Activated B cell treated with CpG ODN at 0.5 μM for 24 hours (primary cell): ENCODE results near the gene NAA35. TPM values are rescaled to one million over a fixed set of nuclear protein-coding genes. Genes with fewer than 3 reads are reported as not detected.

ENCODE experiments used
- ATAC-seq: fragments of 200-7000 bp; cut with Tn5 transposase; one replicate; pipeline ENCODE4 v1.10.0; 2021; ENCODE audit warnings: low read depth, mild to moderate bottlenecking, moderate library complexity
- CTCF ChIA-PET: fragments of 350-600 bp; sonication (Branson Sonifier 250); formaldehyde crosslinking; loops from one replicate; lab custom pipeline; 2021; ENCODE audit warnings: antibody characterized with exemption; lab: Charles Lee
- POLR2A ChIA-PET: fragments of 350-600 bp; sonication (Branson Sonifier 250); formaldehyde crosslinking; loops from one replicate; lab custom pipeline; 2021; ENCODE audit warnings: antibody characterized with exemption; lab: Charles Lee
- DNase-seq: peaks from one replicate; pipeline ENCODE4 v3.0.0; 2022
- H3K27ac Mint-ChIP-seq: one replicate; pipeline ENCODE4 v1.8.0; 2020; ENCODE audit warnings: mixed read lengths
- H3K27me3 Mint-ChIP-seq: one replicate; pipeline ENCODE4 v1.8.0; 2021; ENCODE audit warnings: mixed read lengths
- H3K36me3 Mint-ChIP-seq: one replicate; pipeline ENCODE4 v1.8.0; 2021; ENCODE audit warnings: low read depth, mixed read lengths
- H3K4me1 Mint-ChIP-seq: one replicate; pipeline ENCODE4 v1.8.0; 2021; ENCODE audit warnings: mixed read lengths
- H3K4me3 Mint-ChIP-seq: one replicate; pipeline ENCODE4 v1.8.0; 2020; ENCODE audit warnings: mild to moderate bottlenecking, mixed read lengths
- H3K9me3 Mint-ChIP-seq: one replicate; pipeline ENCODE4 v1.8.0; 2020; ENCODE audit warnings: mixed read lengths
- CTCF ChIP-seq: fragments of 200-600 bp; IDR thresholded peaks from one replicate; pipeline ENCODE4 v1.8.0; 2022; ENCODE audit warnings: antibody characterized with exemption, mild to moderate bottlenecking
- intact Hi-C: fragments of 100-400 bp; cut with micrococcal nuclease; formaldehyde crosslinking; loops from one replicate; pipeline ENCODE4 v1.15.1; 2024
- total RNA-seq: library from RNA; stranded (reverse); gene quantifications from 2 replicates; pipeline ENCODE4 v1.2.3, GENCODE V29; 2022

The NAA35 gene
- total RNA-seq, 1 donor from 2014 or later, result 18.9 TPM

- Mint-ChIP-seq H3K27ac (no peak overlapping the region), H3K4me1 (no peaks in the 10 kb centered on the region), H3K36me3 (no peaks in the 10 kb centered on the region), H3K27me3 (peaks cover 7% of the 10 kb centered on the region), H3K4me3 (no peak overlapping the region), H3K9me3 (no peaks in the 10 kb centered on the region)
- ATAC-seq (no peak), DNase-seq (no peak)
- POLR2A ChIA-PET, result no interaction called here
- CTCF ChIA-PET, result no interaction called here
- intact Hi-C loops, result no loop called here
- TF ChIP-seq CTCF, result no peak
Measured at GRCh38 chr9:85899388-85899787, 41.6 kb upstream of the NAA35 start.

- Mint-ChIP-seq H3K27me3 (peaks cover 7% of the 10 kb centered on the region), H3K36me3 (no peaks in the 10 kb centered on the region), H3K27ac (no peak overlapping the region), H3K4me3 (no peak overlapping the region), H3K9me3 (no peaks in the 10 kb centered on the region), H3K4me1 (no peaks in the 10 kb centered on the region)
- DNase-seq (no peak), ATAC-seq (no peak)
- POLR2A ChIA-PET, result no interaction called here
- CTCF ChIA-PET, result no interaction called here
- intact Hi-C loops, result no loop called here
- TF ChIP-seq CTCF, result no peak
Measured at GRCh38 chr9:85900504-85901201, 40.3 kb upstream of the NAA35 start.

- peaks cover 10% of the 10 kb centered on the region for H3K27me3 Mint-ChIP-seq
Measured at GRCh38 chr9:85904975-85905374, 36.0 kb upstream of the NAA35 start.

GRCh38 chr9:85905957-85906356 is 35.0 kb upstream of the NAA35 start:
- no peak for DNase-seq
- no peak for TF ChIP-seq CTCF
- POLR2A ChIA-PET, result no interaction called here
- Mint-ChIP-seq H3K27ac (no peak overlapping the region), H3K4me3 (no peak overlapping the region), H3K36me3 (no peaks in the 10 kb centered on the region), H3K4me1 (no peaks in the 10 kb centered on the region), H3K9me3 (no peaks in the 10 kb centered on the region), H3K27me3 (peaks cover 11% of the 10 kb centered on the region)
- no peak for ATAC-seq
- intact Hi-C loops, result no loop called here
- CTCF ChIA-PET, result no interaction called here

More at GRCh38 chr9:85904975-85905374, 36.0 kb upstream of the NAA35 start:
- POLR2A ChIA-PET, result no interaction called here
- no peak for ATAC-seq
- Mint-ChIP-seq H3K4me3 (no peak overlapping the region), H3K36me3 (no peaks in the 10 kb centered on the region), H3K4me1 (no peaks in the 10 kb centered on the region), H3K27ac (no peak overlapping the region), H3K9me3 (no peaks in the 10 kb centered on the region)
- intact Hi-C loops, result no loop called here
- CTCF ChIA-PET, result no interaction called here
- no peak for DNase-seq
- TF ChIP-seq CTCF, result no peak

- H3K27ac Mint-ChIP-seq, result no peak overlapping the region
- ATAC-seq, result no peak
- H3K4me3 Mint-ChIP-seq, result no peak overlapping the region
- ChIA-PET CTCF (no interaction called here), POLR2A (no interaction called here)
- TF ChIP-seq CTCF, result no peak
- no peak for DNase-seq
- no peaks in the 10 kb centered on the region for H3K4me1 Mint-ChIP-seq
- intact Hi-C loops, result no loop called here
- H3K27me3 Mint-ChIP-seq, result peaks cover 9% of the 10 kb centered on the region
- no peaks in the 10 kb centered on the region for H3K9me3 Mint-ChIP-seq
- H3K36me3 Mint-ChIP-seq, result no peaks in the 10 kb centered on the region
Measured at GRCh38 chr9:85909390-85909789, 31.6 kb upstream of the NAA35 start.
